Body of pancreas (tissue), 4 donors: ENCODE measurements around the gene AGRP.

Source experiments
- CTCF ChIP-seq, 7 experiments: fragments of 450-650 bp in 4 of 7; fragments of 200-600 bp in 3 of 7; sonication (generic) in 3 of 7; IDR thresholded peaks; one replicate each; pipeline ENCODE4 v1.5.1; 2016 to 2019; ENCODE audit warnings: antibody characterized with exemption in 7 of 7
- POLR2A ChIP-seq, 3 donors: fragments of 450-650 bp; IDR thresholded peaks; one replicate each; pipeline ENCODE4 v1.6.1; 2016; ENCODE audit warnings: antibody characterized with exemption in 3 of 3, mild to moderate bottlenecking in 2 of 3

- TF ChIP-seq CTCF (IDR thresholded peaks at IDR 0.05) (no peak), POLR2A (IDR thresholded peaks at IDR 0.05) (no peak)
Observed at GRCh38 chr16:67528222-67528869, 45.0 kb upstream of the AGRP start, which contains the start of gene RIPOR1.
